ENCODE data around the gene SIRT4.

Gene SIRT4

DNA sequence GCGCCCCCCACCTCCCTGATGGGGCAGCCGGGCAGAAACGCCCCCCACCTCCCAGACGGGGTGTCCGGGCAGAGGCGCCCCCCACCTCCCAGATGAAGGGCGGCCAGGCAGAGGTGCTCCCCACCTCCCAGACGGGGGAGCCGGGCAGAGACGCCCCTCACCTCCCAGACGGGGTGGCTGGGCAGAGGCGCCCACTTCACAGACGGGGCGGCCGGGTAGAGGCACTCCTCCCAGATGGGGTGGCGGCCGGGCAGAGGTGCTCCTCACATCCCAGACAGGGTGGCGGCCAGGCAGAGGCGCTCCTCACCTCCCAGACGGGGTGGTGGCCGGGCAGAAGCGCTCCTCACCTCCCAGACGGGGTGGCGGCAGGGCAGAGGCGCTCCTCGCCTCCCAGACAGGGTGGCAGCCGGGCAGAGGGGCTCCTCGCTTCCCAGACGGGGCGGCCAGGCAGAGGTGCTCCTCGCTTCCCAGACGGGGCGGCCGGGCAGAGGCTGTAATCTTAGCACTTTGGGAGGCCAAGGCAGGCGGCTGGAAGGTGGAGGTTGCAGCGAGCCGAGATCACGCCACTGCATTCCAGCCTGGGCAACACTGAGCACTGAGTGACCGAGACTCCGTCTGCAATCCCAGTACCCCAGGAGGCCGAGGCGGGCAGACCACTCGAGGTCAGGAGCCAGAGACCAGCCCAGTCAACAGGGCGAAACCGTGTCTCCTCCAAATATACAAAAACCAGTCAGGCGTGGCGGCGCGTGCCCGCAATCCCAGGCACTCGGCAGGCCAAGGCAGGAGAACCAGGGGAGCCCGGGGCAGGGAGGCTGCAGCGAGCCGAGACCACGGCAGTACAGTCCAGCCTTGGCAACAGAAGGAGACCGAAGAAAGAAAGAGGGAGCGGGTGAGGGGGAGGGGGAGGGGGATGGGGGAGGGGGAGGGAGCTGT, 23.7 kb upstream of the SIRT4 start:
- DNase-seq (ENCODE audit: low read depth in 3 of 3), result no peak

DNA sequence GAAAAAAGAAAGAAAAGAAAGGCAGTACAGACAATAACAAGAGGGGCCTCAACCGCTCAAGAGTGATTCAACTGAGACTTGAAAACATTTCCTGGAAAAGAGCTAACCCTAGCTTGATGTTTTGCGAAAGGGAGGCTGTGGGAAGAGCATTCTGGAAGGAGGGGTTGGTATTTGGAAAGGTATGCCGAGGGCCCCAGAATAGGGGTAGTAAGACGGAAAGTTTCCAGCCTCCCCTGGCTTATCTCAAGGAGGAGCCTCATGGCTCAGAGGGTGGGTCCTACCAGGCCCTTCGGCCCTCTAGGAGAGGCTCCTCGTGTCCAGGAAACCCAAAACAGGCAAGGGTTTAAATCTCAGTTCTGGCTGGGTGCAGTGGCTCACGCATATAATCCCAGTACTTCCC, 18.8 kb upstream of the SIRT4 start:
- no peak for DNase-seq (ENCODE audit: low read depth in 3 of 3)

DNA sequence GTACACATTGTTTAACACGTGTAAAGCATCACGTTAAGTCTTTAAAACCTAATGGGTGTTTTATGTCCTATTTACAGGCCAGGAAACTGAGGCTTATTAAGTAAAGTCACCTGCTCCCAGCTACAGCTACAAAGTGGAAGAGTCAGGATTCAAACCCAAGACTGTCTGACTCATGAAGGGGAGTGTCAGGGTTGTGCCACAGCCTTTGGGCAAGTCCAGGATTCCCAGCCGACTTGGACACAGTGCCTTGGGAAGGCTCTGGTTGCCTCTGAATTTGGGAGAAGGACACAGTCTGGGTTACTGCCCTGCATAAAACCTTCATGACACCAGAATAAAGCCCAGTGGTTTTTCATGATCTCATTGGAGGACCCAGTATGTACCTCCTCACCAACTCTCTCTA, 17.7 kb upstream of the SIRT4 start:
- DNase-seq (ENCODE audit: low read depth in 3 of 3), result no peak

DNA sequence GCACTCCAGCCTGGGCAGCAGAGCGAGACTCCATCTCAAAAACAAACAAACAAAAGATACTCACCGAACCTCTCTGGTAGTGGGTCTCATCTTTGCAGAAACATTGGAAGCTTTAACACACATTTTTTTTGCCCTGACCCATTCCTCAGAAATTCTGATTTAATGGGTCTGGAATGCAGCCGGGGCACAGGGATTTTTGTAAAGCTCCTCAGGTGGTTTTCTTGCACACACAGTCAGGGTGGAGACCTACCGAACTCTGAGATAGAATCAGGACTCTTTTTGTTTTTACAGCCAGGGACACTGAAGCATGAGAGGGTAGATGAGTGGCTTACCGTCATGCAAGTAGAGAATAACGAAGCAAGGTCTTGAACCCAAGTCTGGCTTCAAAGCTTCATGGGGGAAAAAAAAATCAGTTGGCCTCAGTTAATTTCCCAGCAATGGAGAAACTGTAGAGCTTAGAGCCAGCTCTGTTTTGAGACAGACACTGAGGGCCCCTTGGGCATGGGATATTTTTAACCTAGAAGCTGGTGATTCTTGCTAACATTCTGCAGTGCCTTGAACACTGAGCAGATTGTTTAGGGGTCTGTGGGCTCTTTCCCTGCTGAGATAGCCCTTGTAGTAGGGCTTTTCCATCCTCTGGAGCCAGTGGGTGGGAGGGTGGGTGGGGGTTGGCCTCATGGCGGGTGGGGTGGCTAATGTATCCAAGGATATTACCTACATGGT, 15.2 kb upstream of the SIRT4 start:
- no peak for DNase-seq (ENCODE audit: low read depth in 3 of 3)

DNA sequence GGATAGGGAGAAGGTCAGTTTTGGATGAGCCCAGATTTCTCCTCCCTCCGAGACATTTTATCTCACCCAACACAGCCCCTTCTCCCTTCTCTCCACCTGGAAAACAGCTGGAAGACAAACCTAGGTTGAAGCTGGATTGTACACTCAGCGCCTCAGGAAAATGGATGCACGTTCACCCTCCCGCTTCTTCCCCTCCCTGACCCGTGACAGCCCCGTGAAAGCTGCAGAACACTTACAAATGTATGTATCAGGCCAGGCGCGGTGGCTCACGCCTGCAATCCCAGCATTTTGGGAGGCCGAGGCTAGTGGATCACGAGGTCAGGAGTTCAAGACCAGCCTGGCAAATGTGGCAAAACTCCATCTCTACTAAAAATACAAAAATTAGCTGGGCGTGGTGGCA, 14.6 kb upstream of the SIRT4 start:
- no peak for DNase-seq (ENCODE audit: low read depth in 3 of 3)

DNA sequence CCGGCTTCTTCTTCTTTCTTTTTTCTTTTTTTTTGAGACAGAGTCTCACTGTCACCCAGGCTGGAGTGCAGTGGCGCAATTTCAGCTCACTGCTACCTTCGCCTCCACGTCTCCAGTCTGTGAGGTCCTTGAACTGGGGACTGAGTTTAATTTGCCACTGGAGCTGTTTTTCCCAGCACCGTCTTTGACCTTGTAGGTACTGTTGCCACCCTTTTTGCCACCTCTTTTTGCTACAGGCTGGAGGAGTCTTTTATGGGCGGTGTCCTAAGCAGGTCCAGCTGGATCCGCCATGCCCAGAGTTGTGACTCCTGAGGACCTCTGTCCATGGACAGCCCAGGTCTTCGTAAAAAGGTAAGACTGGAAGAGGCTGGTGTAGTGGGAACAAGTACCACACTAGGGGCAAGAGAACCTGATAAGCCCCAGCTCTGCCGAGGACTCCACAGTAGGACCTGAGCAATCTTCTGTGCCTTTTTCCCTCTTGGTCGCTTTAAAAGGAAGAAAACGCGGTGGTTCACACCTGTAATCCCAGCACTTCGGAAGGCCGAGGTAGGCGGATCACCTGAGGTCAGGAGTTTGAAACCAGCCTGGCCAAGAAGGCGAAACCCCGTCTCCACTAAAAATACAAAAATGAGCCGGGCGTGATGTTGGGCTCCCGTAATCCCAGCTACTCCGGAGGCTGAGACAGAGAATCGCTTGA, 11.4 kb upstream of the SIRT4 start:
- DNase-seq (ENCODE audit: low read depth in 3 of 3), result peak in 2 of 3 experiments; percentile 20 to 37

DNA sequence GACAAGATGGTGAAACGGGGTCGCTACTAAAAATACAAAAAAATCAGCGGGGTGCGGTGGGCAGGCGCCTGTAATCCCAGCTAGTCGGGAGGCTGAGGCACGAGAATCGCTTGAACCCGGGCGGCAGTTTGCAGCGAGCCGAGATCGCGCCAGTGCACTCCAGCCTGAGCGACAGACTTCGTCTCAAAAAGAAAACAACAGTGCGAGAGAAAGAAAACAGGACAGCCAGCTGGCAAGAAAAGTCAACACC, 9.8 kb upstream of the SIRT4 start:
- DNase-seq (ENCODE audit: low read depth in 3 of 3), result peak in 1 of 3 experiments; percentile 2

DNA sequence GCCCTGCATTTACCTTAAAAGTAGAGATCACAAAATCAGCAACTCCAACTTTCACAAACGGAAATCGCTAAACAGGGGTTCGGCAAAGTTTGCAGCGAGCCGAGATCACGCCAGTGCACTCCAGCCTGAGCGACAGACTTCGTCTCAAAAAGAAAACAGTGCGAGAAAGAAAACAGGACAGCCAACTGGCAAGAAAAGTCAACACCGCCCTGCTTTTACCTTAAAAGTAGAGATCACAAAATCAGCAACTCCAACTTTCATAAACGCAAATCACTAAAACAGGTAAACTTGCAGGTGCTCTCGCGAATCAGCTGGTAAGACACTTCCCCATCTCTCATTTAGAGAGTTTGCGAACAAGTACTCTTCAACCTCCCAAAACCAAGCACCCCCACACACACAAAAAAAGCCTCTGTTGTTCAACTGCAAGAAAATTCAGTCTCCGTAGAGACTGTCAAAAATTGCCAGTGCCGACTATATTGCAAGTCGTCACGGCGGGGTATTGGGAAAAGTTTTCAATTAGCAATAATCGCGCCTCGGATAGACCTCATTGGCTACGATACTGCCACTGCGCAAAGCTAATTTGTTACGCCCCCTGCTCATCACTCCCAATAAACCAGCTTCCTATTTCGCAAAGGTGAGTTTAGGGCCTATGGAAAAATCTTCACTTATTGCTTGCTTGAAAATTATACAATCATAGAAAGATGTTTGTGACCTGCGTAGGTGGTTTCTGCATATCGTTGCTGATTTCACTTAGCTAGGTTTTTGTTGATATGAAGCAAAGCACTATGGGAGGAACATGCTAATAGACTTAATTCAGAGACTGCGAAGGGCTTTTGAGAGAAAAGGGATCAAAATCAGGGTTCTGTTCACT, 9.2 kb upstream of the SIRT4 start, which contains the start of gene RNU4-1:
RNU4-1 (minus strand) TSS at position 577 of the 871 bp plus-strand sequence.
- DNase-seq (ENCODE audit: low read depth in 3 of 3), result peak; percentile 67 to 80 (median 71)

DNA sequence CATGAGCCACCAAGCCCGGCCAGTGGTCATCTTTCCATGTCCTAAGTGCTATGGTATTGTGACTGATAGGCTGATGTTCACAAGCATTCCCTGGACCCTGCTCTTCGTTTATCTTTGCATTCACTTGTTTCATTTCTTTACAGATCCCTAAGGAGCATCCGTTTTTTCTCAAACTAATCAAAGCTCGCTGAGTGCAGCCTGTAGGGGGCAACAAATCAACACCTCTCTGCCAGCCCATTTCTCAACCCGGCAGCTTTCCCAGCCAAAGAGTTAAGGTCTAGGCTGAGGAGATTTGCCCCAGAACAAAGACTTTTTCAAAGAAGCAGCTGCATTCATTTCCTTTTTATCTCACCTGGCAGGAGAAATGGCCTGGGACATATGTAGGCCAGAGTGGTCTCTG, 12.1 kb downstream of the SIRT4 start:
- no peak for DNase-seq (ENCODE audit: low read depth in 3 of 3)

DNA sequence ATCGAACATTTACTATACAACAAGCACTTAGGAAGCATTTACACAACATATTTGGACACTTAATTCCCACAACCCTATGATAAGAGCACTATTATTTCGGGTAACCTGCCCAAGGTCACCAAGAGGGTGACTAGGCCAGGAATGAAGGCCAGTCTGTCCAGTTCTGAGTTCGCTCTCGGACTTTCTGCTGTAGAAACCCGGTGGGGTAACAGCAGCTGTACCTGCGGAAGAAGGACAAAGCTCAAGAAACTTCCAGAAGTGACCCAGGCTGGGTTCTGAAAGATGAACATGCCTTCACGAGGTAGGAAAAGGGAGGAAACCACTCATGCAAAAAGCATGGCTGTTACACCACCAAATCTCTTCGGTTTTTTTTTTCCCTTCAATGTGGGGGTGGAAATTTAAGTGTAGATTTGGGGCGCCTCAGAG, 14.7 kb downstream of the SIRT4 start:
- DNase-seq (ENCODE audit: low read depth in 3 of 3), result no peak

DNA sequence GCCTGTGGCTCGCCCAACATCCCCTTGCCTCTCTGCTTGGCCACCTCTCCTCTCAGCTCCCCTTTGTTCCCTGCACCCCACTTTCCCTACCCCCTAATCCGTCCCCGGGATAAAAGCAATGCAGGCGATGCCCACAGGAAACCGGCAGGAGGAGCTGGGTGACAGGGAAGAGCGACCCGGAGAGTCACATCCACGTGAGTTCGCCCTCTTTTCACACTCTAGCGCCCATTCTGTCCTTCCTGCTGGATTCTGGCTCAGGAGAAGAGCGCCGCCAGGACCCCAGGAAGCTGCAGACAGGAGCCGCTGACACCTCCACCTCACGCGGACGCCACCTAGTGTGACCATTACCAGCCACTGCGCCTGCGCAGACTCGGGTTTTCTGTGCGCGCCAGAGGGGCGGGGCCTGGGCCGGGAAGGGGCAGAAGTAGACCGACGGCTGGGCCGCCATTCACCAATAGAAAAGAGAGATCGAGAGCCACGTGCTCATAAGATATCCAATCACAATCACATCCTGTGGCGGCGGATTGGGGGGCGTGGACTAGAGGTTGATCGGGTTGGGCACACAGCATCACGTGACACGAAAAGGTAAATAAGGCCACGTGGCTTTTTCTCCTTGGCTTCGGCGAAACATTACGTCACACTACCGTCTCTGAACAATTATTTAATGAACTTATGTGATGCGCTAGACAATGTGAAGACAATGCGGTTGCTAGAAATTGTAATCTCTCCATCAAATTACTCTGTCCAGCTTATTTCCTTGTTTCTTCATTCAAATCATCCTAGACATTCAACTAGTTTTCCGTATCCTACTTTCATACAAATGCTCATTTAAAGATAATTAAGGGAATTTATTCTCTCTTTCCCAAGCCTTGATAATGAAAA, 15.3 kb downstream of the SIRT4 start:
- DNase-seq (ENCODE audit: low read depth in 3 of 3), result peak; percentile 100

DNA sequence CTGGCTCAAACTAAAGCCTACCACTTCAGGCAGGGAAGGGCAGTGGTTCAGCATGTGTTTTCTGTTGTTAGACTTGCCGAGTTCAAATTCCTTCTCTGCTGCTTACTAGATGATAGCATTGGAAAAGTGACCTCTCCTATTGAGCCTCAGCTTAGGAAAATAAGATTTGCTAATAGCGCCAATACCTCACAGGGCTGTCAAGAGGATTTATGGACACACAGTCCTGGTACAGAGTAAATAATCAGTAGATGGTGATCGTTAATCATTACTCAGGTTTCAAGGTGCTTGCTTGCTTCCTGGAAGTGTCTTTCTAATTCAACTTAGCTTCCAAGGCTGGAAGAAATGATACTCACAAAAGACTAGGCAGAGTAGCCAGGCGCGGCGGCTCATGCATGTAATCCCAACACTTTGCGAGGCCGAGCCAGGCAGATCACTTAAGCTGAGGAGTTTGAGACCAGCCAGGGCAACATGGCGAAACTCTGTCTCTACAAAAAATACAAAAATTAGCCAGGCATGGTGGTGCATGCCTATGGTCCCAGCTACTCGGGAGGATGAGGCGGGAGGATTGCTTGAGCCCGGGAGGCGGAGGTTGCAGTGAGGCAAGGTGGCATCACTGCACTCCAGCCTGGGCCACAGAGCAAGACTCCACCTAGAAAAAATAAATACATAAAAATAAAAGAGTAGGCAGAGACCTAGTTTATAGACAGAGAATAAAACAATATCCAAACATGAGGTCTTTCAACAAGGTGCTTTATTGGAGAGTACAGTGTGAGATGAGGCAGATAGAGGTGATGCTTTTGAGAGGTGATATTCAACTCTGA, 19.5 kb downstream of the SIRT4 start:
- no peak for DNase-seq (ENCODE audit: low read depth in 3 of 3)

DNA sequence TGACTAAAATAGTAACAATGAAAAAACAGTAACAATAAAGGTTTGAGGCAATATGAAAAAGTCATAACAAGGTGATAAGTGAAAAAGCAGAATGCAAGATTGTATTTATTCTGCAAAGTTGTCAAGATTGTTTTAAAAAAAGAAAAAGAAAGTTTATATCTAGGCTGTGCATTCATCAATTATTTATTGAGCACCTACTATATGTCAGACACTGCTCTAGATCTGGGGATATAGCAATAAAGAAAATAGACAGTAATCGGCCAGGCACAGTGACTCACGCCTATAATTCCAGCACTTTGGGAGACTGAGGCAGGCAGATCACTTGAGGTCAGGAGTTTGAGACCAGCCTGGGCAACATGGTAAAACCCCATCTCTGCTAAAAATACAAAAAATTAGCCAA, 21.7 kb downstream of the SIRT4 start:
- no peak for DNase-seq (ENCODE audit: low read depth in 3 of 3)

DNA sequence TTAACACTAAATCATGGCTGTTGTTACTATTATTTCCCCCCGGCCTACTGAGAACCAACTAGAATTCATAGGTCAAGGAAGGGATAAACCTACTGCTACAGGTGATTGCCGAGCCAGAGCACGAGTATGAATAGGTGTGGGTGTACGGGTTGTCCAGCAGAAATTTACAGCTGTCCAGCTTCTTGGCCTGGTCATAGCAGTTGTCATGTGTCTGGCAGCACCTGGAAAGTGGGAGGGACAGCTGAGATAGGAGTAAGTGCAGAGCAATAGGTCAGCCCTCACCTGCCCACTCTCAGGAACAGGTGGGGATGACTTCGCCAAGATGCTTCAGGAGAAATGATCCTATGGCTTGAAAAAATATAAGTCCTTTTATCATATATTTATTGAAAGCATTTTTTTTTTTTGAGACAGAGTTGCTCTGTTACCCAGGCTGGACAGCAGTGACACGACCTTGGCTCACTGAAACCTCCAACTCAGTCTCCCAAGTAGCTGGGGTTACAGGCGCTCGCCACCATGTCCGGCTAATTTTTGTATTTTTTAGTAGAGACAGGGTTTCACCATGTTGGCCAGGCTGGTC, 22.8 kb downstream of the SIRT4 start:
- no peak for DNase-seq (ENCODE audit: low read depth in 3 of 3)

DNA sequence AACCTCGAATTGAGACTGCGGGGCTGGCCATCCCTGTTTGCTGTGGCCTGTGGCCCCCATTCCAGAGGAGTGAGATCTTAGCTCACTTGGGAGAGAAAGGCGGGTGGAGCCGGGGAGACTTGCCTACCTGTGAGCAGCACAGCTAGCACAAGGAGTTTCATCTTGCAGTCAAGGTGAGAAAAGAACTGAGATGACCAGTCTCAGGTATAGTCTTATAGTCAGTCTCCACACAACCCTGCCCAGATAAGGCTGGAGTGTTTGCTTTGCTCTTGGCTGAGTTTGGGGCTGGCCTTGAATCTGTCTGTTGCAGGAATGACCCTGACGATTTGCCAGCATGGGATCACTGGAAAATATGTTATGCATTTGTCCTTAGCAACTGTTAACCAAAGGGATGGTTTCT, 25.5 kb downstream of the SIRT4 start, which contains the start of gene PLA2G1B:
PLA2G1B (minus strand) TSS at position 187 of the 400 bp plus-strand sequence; CDS start at position 161, 26 bp downstream.
- DNase-seq (ENCODE audit: low read depth in 3 of 3), result no peak

DNA sequence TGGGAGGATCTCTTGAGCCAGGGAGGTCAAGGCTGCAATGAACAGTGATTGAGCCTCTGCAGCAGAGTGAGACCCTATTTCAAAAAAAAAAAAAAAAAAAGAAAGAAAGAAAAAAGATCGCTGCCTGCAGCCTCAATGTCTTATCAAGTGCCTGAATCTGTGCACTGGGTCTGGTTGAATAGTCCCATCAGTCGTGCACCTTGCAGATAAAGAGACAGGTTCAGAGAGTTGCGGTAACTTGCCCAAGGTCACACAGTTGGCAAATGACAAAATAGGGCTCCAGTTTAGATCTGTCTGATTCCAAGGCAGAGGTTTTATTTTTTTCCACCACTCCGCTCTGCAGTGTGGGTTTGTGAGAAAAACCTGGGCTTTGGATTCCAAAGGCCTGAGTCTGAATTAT, 26.1 kb downstream of the SIRT4 start:
- no peak for DNase-seq (ENCODE audit: low read depth in 3 of 3)

DNA sequence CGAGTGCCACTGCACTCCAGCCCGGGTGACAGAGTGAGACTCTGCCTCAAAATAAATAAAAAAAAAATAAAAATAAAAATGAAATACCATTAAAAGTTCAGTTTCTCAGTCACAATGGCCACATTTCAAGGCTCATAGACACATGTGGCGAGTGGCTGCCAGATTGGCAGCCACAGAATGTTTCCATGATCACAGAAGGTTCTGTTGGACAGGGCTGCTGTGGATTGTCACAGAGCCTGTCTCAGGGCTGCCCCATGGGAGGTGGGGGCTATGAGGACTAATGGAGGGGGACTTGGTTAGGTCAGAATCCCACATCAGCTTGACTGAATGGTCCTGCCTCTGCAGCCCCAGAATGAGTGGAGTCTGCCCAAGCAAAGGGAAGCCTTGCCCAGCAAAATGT, 29.3 kb downstream of the SIRT4 start:
- no peak for DNase-seq (ENCODE audit: low read depth in 3 of 3)

DNA sequence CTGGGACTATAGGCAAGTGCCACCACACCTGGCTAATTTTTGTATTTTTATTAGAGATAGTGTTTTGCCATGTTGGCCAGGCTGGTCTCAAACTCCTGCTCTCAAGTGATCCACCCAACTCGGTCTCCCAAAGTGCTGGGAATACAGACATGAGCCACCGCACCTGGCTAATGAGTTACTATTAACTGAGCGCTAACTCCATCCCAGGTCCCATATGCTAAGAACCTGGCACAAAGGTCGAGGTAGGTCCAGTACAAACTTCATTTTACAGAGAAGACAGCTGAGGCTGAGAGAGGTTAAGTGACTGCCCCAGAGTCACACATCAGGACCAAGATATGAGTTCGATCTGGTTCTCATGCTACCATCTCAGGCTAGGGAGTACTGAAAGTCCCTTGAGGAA, 29.9 kb downstream of the SIRT4 start:
- DNase-seq (ENCODE audit: low read depth in 3 of 3), result no peak

DNA sequence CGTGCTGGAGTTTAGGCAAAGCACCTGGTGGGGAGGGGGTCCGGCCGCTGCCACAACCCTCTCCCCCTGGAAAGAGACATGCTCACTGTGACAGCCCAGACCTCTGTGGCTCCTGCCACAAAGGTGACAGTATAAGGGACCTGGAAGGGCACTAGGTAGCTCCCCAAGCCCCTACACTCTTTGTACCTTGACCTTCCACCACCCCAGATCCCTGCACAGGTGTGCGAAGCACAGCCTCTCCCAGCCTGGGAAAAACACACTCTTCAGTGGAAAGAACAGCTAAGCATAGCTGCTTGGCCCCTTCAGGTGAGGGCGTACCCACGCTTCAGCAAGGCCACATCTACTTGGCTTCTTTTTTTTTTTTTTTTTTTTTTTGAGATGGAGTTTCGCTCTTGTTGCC, 30.4 kb downstream of the SIRT4 start:
- DNase-seq (ENCODE audit: low read depth in 3 of 3), result no peak
